CD4-positive, alpha-beta T cell (primary cell): ENCODE measurements around the gene SYNE3. TPM values are rescaled to one million over a fixed set of nuclear protein-coding genes. Genes with fewer than 3 reads are reported as not detected.

ENCODE experiments used
- ATAC-seq: fragments of 200-7000 bp; cut with Tn5 transposase; one replicate; pipeline ENCODE4 v1.10.0; 2022; ENCODE audit warnings: mild to moderate bottlenecking; ENCODE audit not compliant: poor library complexity
- CTCF ChIA-PET: fragments of 350-600 bp; sonication (Branson Sonifier 250); formaldehyde crosslinking; loops from one replicate; lab custom pipeline; 2021; ENCODE audit warnings: antibody characterized with exemption, inconsistent platforms; lab: Charles Lee
- POLR2A ChIA-PET: fragments of 350-600 bp; sonication (Branson Sonifier 250); formaldehyde crosslinking; loops from one replicate; lab custom pipeline; 2021; ENCODE audit warnings: antibody characterized with exemption, inconsistent platforms; lab: Charles Lee
- DNase-seq, 14 experiments: peaks; one replicate each; pipeline ENCODE4 v3.0.0-alpha.2; 2013 to 2020; ENCODE audit warnings: mixed read lengths in 2 of 14
- H3K27ac ChIP-seq, 2 donors: one replicate each; pipeline versions ENCODE4 v1.5.1 to v1.7.0; 2013; ENCODE audit warnings: low read length in 2 of 2, low read depth in 1 of 2, mild to moderate bottlenecking in 1 of 2
- H3K27me3 ChIP-seq, 2 experiments: 1 replicate in 1 of 2; 2 replicates in 1 of 2; pipeline versions ENCODE4 v1.6.1 to v1.7.0; 2013; ENCODE audit warnings: low read length in 2 of 2, control low read depth in 1 of 2, mild to moderate bottlenecking in 1 of 2, moderate library complexity in 1 of 2; ENCODE audit not compliant: insufficient read depth in 2 of 2, control insufficient read depth in 1 of 2
- H3K36me3 ChIP-seq: one replicate; pipeline ENCODE4 v1.6.1; 2013; ENCODE audit warnings: low read length, control low read depth; ENCODE audit not compliant: insufficient read depth
- H3K4me1 ChIP-seq: one replicate; pipeline ENCODE4 v1.6.1; 2013; ENCODE audit warnings: low read length, control low read depth; ENCODE audit not compliant: insufficient read depth
- H3K4me3 ChIP-seq: one replicate; pipeline ENCODE4 v1.5.1; 2013; ENCODE audit warnings: mild to moderate bottlenecking, low read length, moderate library complexity
- H3K9me3 ChIP-seq, 2 experiments: 1 replicate in 1 of 2; 2 replicates in 1 of 2; pipeline versions ENCODE4 v1.6.1 to v1.7.0; 2013; ENCODE audit warnings: low read length in 2 of 2, mild to moderate bottlenecking in 2 of 2, control low read depth in 1 of 2, moderate library complexity in 1 of 2; ENCODE audit not compliant: control insufficient read depth in 1 of 2, insufficient read depth in 1 of 2
- H3K27ac Mint-ChIP-seq: one replicate; pipeline ENCODE4 v1.8.0; 2020; ENCODE audit warnings: mixed read lengths
- H3K27me3 Mint-ChIP-seq: one replicate; pipeline ENCODE4 v1.8.0; 2021; ENCODE audit warnings: mixed read lengths
- H3K36me3 Mint-ChIP-seq: one replicate; pipeline ENCODE4 v1.8.0; 2021; ENCODE audit warnings: low read depth, mixed read lengths
- H3K4me1 Mint-ChIP-seq: one replicate; pipeline ENCODE4 v1.8.0; 2021; ENCODE audit warnings: low read depth, mixed read lengths
- H3K4me3 Mint-ChIP-seq: one replicate; pipeline ENCODE4 v1.8.0; 2020; ENCODE audit warnings: mild to moderate bottlenecking, mixed read lengths
- H3K9me3 Mint-ChIP-seq: one replicate; pipeline ENCODE4 v1.8.0; 2020; ENCODE audit warnings: mixed read lengths
- intact Hi-C, 2 experiments: fragments of 100-400 bp; cut with DNase I in 1 of 2; cut with micrococcal nuclease in 1 of 2; formaldehyde crosslinking; loops; one replicate each; pipeline versions ENCODE4 v1.15.1 to v1.9.0; 2023 to 2025; cut with DNase I, micrococcal nuclease
- total RNA-seq, 174 experiments: library from RNA in 2 of 174; stranded (reverse) in 2 of 174; gene quantifications; one replicate each; pipeline ENCODE4 v1.2.3 and lab custom pipeline; 2021 to 2026
- TF ChIP-seq, protein P1 (sequence below): fragments of 200-600 bp; IDR thresholded peaks from one replicate; pipeline ENCODE4 v1.8.0; 2022; ENCODE audit warnings: antibody characterized with exemption, mild to moderate bottlenecking

The SYNE3 gene
- total RNA-seq, 2 experiments from 2014 or later, result 29.4 to 31.4 TPM

DNA sequence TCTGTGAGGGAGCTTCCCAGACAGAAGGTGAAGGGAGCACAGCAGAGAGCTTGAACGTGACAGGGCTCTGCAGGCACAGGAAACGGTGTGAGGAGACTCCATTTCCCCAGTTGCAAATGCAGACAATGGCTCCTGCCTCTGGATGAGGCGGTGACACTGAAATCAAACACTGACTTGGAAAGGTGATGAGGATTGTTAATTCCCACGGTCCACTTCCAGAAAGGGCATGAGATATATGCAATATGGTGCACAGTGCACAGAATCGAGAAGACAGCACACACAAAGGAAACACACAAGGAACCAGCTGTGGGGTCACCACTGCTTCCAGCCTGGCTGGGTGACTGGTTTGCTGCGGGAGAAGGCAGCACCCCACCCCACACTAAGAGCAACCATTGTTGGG, 42.0 kb downstream of the SYNE3 start:
- DNase-seq, result no peak
- peaks cover 0 to 9% of the 10 kb centered on the region in 2 experiments for H3K9me3 ChIP-seq
- H3K27me3 ChIP-seq, result no peaks in the 10 kb centered on the region
- no peak overlapping the region for H3K27ac ChIP-seq
- Mint-ChIP-seq H3K9me3 (no peaks in the 10 kb centered on the region), H3K4me3 (no peak overlapping the region), H3K27ac (peak overlapping the region; percentile 72), H3K27me3 (no peaks in the 10 kb centered on the region), H3K36me3 (peaks cover 71% of the 10 kb centered on the region), H3K4me1 (peaks cover 51% of the 10 kb centered on the region)
- ChIA-PET POLR2A (interaction anchor here (3.6 kb wide), 1 partner anchor 11 kb away, joined by 18 read pairs; no protein-coding TSS in a partner anchor), CTCF (interaction anchor here (0.8 kb wide), 1 partner anchor 53 kb away, joined by 3 read pairs; no protein-coding TSS in a partner anchor)
- intact Hi-C loops, result no loop called here
- no peak for ATAC-seq
- H3K36me3 ChIP-seq, result peaks cover 79% of the 10 kb centered on the region
- TF ChIP-seq, protein P1, sequence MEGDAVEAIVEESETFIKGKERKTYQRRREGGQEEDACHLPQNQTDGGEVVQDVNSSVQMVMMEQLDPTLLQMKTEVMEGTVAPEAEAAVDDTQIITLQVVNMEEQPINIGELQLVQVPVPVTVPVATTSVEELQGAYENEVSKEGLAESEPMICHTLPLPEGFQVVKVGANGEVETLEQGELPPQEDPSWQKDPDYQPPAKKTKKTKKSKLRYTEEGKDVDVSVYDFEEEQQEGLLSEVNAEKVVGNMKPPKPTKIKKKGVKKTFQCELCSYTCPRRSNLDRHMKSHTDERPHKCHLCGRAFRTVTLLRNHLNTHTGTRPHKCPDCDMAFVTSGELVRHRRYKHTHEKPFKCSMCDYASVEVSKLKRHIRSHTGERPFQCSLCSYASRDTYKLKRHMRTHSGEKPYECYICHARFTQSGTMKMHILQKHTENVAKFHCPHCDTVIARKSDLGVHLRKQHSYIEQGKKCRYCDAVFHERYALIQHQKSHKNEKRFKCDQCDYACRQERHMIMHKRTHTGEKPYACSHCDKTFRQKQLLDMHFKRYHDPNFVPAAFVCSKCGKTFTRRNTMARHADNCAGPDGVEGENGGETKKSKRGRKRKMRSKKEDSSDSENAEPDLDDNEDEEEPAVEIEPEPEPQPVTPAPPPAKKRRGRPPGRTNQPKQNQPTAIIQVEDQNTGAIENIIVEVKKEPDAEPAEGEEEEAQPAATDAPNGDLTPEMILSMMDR, result no peak
- H3K4me1 ChIP-seq, result peaks cover 23% of the 10 kb centered on the region
- no peak overlapping the region for H3K4me3 ChIP-seq

DNA sequence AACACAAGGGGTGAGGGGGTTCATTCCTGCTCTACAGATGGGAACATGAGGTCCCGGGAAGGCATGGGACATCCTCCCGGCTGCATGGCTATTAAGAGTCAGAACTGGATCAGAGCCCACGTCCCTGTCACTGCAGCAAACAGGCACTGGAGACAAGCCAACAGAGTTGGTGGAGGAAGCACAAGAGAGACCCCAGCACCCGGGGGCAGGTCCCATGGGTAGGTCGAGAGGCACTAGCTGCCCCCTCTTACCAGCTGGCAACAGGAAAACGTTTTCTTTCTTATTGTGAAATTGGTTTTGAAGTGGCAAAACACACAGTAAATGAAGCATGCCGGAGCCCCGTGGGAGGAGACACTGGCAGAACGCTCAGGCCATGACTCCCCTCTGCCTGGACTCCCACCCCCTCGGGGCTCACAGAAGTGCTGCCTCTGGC, 43.6 kb downstream of the SYNE3 start:
- Histone ChIP-seq H3K36me3 (peaks cover 87% of the 10 kb centered on the region), H3K9me3 (peaks cover 0 to 9% of the 10 kb centered on the region in 2 experiments), H3K27me3 (no peaks in the 10 kb centered on the region), H3K27ac (peak overlapping the region in 1 of 2 donors; percentile 21), H3K4me3 (no peak overlapping the region), H3K4me1 (peaks cover 15% of the 10 kb centered on the region)
- Mint-ChIP-seq H3K4me3 (no peak overlapping the region), H3K27ac (peak overlapping the region; percentile 72), H3K36me3 (peaks cover 82% of the 10 kb centered on the region), H3K27me3 (no peaks in the 10 kb centered on the region), H3K9me3 (no peaks in the 10 kb centered on the region), H3K4me1 (peaks cover 52% of the 10 kb centered on the region)
- intact Hi-C loops, result no loop called here
- DNase-seq, result no peak
- CTCF ChIA-PET, result no interaction called here
- POLR2A ChIA-PET, result interaction anchor here (1.3 to 3.6 kb wide), 2 partner anchors 9 to 62 kb away, joined by 4 to 18 read pairs; partner anchors contain the start of gene GLRX5
- no peak for ATAC-seq
- TF ChIP-seq, protein P1, result no peak

DNA sequence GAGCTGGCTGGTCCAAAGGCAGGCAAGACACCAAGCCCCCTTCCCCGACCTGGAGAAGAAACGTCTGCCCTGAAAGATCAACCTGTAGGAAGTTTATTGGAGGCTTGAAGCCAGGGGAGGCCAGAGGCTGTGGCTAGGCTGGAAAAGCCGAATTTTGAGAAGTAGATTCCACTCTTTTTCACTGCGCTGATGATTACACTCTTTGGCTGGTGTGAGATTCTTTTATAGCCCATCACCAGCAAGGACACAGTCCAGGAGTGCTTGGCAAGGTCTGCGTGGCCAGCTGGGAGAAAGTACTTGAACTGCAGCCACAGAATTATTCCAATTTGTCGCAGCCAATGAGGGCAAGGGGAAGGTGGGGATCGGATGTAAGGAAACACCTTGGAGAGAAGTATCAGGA, 45.0 kb downstream of the SYNE3 start:
- POLR2A ChIA-PET, result interaction anchor here (0.6 to 3.6 kb wide), 3 partner anchors 8 to 45 kb away, joined by 3 to 18 read pairs (median 3); partner anchors contain the start of gene SYNE3
- DNase-seq (no peak), ATAC-seq (no peak)
- Mint-ChIP-seq H3K4me1 (peaks cover 54% of the 10 kb centered on the region), H3K4me3 (no peak overlapping the region), H3K27me3 (no peaks in the 10 kb centered on the region), H3K27ac (peak overlapping the region; percentile 72), H3K36me3 (peaks cover 86% of the 10 kb centered on the region), H3K9me3 (no peaks in the 10 kb centered on the region)
- no peaks in the 10 kb centered on the region for H3K9me3 ChIP-seq
- intact Hi-C loops, result no loop called here
- H3K36me3 ChIP-seq, result peaks cover 93% of the 10 kb centered on the region
- H3K27me3 ChIP-seq, result no peaks in the 10 kb centered on the region
- H3K27ac ChIP-seq, result no peak overlapping the region
- TF ChIP-seq, protein P1, result no peak
- peaks cover 23% of the 10 kb centered on the region for H3K4me1 ChIP-seq
- H3K4me3 ChIP-seq, result no peak overlapping the region
- CTCF ChIA-PET, result no interaction called here
